ENCODE data around the gene CCER1.

CCER1 gene

GRCh38 chr12:90916516-90916915, 38.5 kb downstream of the CCER1 start:
- DNase-seq, result no peak

GRCh38 chr12:90915353-90915752, 39.6 kb downstream of the CCER1 start:
- no peak for DNase-seq

DNA sequence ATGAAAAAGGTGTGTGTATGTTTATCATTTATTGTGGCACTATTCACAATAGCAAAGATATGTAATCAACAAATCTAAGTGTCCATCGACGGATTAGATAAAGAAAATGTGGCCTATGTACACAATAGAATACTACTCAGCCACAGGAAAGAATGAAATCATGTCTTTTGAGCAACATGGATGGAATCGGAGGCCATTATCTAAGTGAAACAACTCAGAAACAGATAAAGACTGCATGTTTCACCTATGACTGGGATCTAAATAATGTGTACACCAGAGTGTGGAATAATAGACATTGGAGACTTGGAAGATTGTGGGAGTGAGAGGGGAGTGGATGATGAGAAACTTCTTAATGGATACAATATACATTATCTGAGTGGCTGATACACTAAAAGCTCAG, 44.0 kb downstream of the CCER1 start:
- no peak for DNase-seq

- peak; percentile 82 for DNase-seq
Observed at GRCh38 chr12:90909069-90909770, 45.8 kb downstream of the CCER1 start.

DNA sequence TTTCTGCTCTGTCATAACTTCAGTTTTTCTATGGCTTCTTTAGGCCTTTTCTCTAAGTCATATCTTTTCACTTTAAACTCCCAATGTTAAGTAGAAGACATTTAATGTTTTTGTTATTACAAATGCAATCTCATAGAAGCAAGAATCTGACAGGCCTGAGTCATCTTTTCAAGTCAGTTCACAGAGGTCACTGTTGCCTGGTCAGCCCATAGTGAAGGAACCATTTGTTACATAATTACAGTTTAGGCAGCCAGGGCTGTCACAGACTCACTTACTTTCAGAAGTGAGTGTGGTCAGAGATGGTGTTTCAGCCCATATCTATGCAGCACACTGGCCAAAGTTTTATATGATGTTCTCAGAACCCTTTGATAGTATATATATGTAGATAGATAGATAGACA, 46.5 kb downstream of the CCER1 start:
- DNase-seq, result no peak

DNA sequence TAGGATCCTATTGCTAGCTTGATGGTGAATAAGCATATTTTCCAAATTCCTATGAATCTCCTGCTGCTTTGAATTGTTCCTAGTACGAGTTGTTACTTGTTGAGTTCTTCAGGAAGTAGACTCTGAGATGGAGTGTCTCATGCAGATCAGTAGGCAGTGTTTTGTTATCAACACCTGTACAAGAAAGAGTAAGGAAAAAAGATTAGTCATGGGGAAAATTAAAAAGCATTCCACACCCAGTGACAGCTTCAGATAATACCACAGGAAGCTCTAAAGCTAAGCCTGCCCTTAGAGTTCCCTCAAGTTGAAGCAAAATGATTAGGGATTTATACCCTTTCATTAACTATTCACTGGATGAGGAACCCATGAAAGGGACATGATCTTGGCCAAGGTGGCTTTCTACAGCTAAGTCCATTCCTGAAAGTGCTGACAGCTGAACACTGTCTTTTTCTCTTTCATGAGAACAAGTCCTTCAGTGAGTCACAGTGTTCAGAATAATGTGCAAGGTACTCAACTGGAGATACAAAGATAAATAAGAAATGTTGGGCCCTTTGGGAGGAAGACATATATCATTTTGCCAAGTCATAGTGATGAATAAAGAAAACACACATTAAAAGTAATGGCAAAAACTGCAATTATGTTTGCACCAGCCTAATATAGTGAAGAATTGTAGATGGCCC, 49.1 kb downstream of the CCER1 start:
- DNase-seq, result no peak

DNA sequence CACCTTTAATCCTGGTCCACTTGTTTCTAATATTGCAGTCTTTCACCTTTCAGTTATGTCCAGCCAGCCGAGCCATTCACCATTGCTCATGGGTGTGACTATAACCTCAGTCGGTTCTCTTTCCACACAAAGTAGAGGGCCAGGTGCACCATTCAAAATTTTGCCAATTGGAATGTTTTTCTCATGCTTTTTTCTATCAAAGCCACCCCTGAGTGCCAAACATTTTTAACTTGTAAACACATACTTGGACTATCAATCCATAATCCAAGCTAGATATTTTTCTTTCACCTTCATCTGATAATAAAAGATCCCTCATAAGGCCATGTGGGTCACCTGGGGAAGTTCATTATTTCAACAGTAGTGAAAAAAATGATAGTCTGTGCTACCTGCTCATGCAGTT, 52.4 kb downstream of the CCER1 start:
- DNase-seq, result no peak
